ENCODE measurements around the gene SHANK1.

SHANK1 gene

DNA sequence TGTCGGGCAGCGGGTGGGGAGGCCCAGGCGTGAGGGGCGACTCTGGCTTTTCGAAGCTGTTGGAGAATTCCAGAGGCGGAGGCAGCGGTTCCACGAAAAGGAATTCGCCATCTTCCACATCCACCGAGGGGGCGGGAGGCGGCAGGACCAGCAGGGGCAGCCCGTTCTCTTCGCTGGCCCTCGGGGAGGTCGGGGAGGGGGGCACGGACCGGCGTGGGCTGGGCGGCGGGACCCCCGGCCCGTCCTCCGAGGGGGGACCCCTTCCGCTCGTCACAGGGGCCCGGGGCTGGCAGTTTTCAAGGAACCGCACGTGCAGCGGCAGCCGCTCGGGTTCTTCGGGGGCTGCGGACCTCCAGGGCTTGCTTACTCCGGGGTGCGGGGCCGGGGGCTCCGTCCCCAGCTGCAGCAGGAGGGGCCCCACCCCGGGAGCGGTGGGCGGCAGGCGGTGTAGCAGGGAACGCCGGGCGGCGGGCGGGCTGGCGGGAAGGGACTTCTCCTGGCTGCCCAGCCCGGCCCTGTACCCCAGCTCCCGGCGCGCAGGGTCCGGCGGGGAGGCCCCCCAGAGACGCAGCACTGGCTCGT, 52.3 kb downstream of the SHANK1 start:
- Histone ChIP-seq H3K4me1 (no peaks in the 10 kb centered on the region), H3K36me3 (peaks cover 3% of the 10 kb centered on the region), H3K9me3 (no peaks in the 10 kb centered on the region), H3K4me3 (ENCODE audit: low read depth, low read length) (no peak overlapping the region), H3K27me3 (no peaks in the 10 kb centered on the region)
- DNase-seq = no peak
- TF ChIP-seq, protein P1, sequence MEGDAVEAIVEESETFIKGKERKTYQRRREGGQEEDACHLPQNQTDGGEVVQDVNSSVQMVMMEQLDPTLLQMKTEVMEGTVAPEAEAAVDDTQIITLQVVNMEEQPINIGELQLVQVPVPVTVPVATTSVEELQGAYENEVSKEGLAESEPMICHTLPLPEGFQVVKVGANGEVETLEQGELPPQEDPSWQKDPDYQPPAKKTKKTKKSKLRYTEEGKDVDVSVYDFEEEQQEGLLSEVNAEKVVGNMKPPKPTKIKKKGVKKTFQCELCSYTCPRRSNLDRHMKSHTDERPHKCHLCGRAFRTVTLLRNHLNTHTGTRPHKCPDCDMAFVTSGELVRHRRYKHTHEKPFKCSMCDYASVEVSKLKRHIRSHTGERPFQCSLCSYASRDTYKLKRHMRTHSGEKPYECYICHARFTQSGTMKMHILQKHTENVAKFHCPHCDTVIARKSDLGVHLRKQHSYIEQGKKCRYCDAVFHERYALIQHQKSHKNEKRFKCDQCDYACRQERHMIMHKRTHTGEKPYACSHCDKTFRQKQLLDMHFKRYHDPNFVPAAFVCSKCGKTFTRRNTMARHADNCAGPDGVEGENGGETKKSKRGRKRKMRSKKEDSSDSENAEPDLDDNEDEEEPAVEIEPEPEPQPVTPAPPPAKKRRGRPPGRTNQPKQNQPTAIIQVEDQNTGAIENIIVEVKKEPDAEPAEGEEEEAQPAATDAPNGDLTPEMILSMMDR (IDR thresholded peaks at IDR 0.05; ENCODE audit: low read depth, low read length) = no peak

DNA sequence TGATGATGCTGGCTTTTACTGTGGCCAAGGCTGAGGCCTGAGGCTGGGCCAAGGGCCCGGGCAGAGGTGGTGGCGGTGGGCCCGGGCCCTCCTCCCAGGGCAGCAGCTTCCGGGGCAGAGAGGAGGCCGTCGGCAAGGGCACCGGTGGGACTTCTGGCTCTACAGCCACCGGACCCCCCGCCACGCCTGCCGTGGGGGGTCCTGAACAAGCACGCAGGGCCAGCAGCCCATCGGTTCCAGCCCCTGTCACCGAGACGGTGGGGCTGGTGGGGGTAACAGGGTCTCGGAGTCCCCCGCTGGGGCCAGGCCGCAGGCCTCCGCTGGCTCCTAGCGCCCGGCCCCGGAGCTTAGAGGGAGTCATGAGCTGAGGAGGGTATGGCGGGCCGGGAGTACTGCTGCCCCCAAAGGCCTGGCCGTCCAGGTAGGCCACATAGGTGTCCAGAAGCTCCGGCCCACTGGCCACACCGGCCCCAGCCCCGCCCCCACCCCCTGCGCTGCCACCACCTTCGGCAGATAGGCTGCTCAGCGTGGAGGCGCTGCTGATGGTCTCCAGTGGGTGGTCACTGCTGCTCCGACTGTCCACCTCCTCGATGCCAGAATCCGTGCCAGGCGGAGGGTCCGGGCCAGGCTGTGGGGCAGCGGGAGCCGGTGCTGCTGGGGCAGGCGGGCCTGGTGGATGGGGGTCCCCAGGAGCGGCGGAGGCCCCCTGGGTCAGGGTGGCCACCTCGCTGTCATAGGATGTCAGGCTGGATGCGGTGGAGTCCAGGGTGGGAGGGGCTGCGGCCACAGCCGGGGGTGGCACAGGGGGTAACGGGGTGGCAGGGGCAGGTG, 53.0 kb downstream of the SHANK1 start:
- no peaks in the 10 kb centered on the region for H3K4me1 ChIP-seq
- DNase-seq = no peak
- no peaks in the 10 kb centered on the region for H3K27me3 ChIP-seq
- TF ChIP-seq, protein P1 (IDR thresholded peaks at IDR 0.05; ENCODE audit: low read depth, low read length) = no peak
- H3K9me3 ChIP-seq = no peaks in the 10 kb centered on the region
- H3K4me3 ChIP-seq (ENCODE audit: low read depth, low read length) = no peak overlapping the region
- H3K36me3 ChIP-seq = peaks cover 3% of the 10 kb centered on the region

GRCh38 chr19:50664204-50664603, 55.4 kb downstream of the SHANK1 start:
- peaks cover 3% of the 10 kb centered on the region for H3K36me3 ChIP-seq
- DNase-seq = no peak
- H3K9me3 ChIP-seq = no peaks in the 10 kb centered on the region
- H3K4me1 ChIP-seq = no peaks in the 10 kb centered on the region
- H3K27me3 ChIP-seq = no peaks in the 10 kb centered on the region
- TF ChIP-seq, protein P1 (IDR thresholded peaks at IDR 0.05; ENCODE audit: low read depth, low read length) = no peak
- no peak overlapping the region for H3K4me3 ChIP-seq (ENCODE audit: low read depth, low read length)

DNA sequence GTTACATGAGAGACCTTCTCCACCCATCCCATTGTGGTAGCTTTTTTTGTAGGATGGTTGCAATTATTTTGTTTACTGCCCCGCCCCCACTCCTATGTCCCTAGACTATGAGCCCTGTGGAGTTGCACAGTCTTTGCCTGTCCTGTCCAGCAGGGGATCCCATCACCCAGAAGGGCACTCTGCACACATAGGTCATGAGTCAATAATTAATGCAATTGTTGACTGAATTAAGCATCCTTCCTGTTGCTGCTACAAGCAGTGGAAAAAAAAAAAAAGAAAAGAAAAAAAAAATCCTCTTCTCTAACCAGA, 56.2 kb downstream of the SHANK1 start:
- TF ChIP-seq, protein P1 (IDR thresholded peaks at IDR 0.05; ENCODE audit: low read depth, low read length) = peak; percentile 59
- Histone ChIP-seq H3K4me3 (ENCODE audit: low read depth, low read length) (no peak overlapping the region), H3K36me3 (peaks cover 3% of the 10 kb centered on the region), H3K27me3 (no peaks in the 10 kb centered on the region), H3K4me1 (no peaks in the 10 kb centered on the region), H3K9me3 (no peaks in the 10 kb centered on the region)
- peak; percentile 48 for DNase-seq

GRCh38 chr19:50662651-50663481, 56.7 kb downstream of the SHANK1 start:
- no peak for DNase-seq
- Histone ChIP-seq H3K36me3 (peaks cover 3% of the 10 kb centered on the region), H3K9me3 (no peaks in the 10 kb centered on the region), H3K4me1 (no peaks in the 10 kb centered on the region), H3K4me3 (ENCODE audit: low read depth, low read length) (no peak overlapping the region), H3K27me3 (no peaks in the 10 kb centered on the region)
- TF ChIP-seq, protein P1 (IDR thresholded peaks at IDR 0.05; ENCODE audit: low read depth, low read length) = no peak

Data from BE2C (cell line).